ENCODE data around the gene MXRA7. TPM values are rescaled to one million over a fixed set of nuclear protein-coding genes. Genes with fewer than 3 reads are reported as not detected.
"Not testable (repeated sequence)": the region's sequence is repeated elsewhere in the genome, so short reads cannot be mapped to it uniquely, and the experiment has no call there.

The MXRA7 gene
- total RNA-seq, 4 donors from 2014 or later = 44.5 to 67.8 (median 56.9) TPM

DNA sequence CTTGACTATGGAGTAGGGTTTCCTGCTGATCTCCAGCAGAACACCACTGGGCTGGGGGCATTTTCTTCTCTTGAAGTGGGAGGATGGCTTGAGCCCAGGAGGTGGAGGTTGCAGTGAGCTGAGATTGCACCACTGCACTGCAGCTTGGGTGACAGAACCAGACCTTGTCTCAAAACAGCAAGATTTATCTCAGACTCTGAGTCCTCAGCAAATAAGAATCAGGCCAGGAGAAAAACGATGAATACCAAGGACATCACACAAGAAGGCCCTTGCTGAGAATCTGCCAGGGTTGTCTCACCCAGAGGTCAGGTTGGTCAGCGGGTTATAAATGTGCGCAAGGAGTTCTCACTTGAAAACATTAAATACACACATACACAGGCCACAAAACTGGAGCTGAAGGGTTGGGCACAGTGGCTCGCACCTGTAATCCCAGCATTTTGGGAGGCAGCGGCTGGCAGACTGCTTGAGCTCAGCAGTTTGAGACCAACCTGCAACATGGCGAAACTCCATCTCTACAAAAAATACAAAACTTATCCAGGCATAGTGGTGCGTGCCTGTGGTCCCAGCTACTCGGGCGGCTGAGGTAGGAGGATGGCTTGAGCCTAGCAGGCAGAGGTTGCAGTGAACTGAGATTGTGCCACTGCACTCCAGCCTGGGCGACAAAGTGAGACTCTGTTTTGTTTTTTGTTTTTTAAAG is 7.7 kb downstream of the MXRA7 start:
- DNase-seq (ENCODE audit: low spot score in 2 of 2) = no peak
- 89% methylated on average over 10 of the region's 10 CpGs for WGBS
- TF ChIP-seq POLR2AphosphoS5 (IDR thresholded peaks at IDR 0.05) (no peak), EP300 (IDR thresholded peaks at IDR 0.05) (no peak)
- TF ChIP-seq, protein P1, sequence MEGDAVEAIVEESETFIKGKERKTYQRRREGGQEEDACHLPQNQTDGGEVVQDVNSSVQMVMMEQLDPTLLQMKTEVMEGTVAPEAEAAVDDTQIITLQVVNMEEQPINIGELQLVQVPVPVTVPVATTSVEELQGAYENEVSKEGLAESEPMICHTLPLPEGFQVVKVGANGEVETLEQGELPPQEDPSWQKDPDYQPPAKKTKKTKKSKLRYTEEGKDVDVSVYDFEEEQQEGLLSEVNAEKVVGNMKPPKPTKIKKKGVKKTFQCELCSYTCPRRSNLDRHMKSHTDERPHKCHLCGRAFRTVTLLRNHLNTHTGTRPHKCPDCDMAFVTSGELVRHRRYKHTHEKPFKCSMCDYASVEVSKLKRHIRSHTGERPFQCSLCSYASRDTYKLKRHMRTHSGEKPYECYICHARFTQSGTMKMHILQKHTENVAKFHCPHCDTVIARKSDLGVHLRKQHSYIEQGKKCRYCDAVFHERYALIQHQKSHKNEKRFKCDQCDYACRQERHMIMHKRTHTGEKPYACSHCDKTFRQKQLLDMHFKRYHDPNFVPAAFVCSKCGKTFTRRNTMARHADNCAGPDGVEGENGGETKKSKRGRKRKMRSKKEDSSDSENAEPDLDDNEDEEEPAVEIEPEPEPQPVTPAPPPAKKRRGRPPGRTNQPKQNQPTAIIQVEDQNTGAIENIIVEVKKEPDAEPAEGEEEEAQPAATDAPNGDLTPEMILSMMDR (IDR thresholded peaks at IDR 0.05) = no peak
- Histone ChIP-seq H3K36me3 (no peaks in the 10 kb centered on the region), H3K27ac (no peak overlapping the region), H3K4me1 (peaks cover 42% of the 10 kb centered on the region), H3K4me3 (no peak overlapping the region), H3K9me3 (no peaks in the 10 kb centered on the region), H3K27me3 (no peaks in the 10 kb centered on the region)

DNA sequence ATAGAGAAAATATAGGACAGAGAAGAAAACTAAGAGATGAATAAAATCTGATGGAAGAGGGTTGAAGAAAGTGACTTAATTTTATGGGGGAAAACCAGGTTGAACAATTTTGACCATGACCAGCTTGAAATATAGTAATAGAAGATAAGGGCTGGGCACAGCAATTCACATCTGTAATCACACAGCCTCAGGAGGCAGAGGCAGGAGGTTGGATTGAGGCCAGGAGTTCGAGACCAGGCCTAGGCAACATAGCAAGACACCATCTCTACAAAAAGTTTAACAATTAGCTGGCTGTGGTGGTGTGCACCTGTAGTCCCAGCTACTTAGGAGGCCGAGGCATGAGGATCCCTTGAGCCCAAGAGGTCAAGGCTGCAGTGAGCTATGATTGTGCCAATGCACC is 8.7 kb downstream of the MXRA7 start:
- Histone ChIP-seq H3K9me3 (no peaks in the 10 kb centered on the region), H3K27ac (no peak overlapping the region), H3K4me3 (no peak overlapping the region), H3K36me3 (no peaks in the 10 kb centered on the region), H3K27me3 (no peaks in the 10 kb centered on the region), H3K4me1 (peaks cover 45% of the 10 kb centered on the region)
- DNase-seq (ENCODE audit: low spot score in 2 of 2) = no peak
- 49% methylated on average over 2 of the region's 2 CpGs for WGBS
- TF ChIP-seq, protein P1 (IDR thresholded peaks at IDR 0.05) = no peak
- no peak for TF ChIP-seq POLR2A (IDR thresholded peaks at IDR 0.05)

DNA sequence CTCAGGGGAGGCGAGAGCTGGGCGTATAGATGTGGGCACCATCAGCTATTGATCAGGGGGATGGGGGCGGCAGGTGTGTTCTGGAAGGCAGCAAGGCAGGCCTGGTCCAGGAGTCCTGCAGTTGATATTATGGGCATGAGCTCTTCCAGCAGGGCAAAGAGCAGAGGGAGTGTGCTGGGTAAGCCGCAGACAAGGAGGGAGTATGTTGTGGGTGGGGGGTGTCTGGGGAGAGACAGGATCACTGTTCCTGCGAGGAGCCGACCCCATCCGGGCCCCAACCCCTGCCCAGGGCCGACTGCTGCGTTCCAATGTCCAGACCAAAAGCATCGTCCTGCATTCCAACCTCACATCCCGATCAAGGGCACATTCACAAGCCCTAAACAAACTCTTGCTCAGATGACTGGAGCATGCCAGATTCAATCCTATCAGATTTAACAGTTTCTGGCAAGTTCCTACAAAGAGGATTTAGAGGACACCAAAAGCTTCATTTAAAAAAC is 9.2 kb downstream of the MXRA7 start:
- Histone ChIP-seq H3K27ac (peak overlapping the region; percentile 75), H3K9me3 (no peaks in the 10 kb centered on the region), H3K4me1 (peaks cover 50% of the 10 kb centered on the region), H3K4me3 (no peak overlapping the region), H3K27me3 (no peaks in the 10 kb centered on the region), H3K36me3 (no peaks in the 10 kb centered on the region)
- 64% methylated on average over 11 of the region's 11 CpGs for WGBS
- TF ChIP-seq POLR2A (IDR thresholded peaks at IDR 0.05) (no peak), POLR2AphosphoS5 (IDR thresholded peaks at IDR 0.05) (no peak), EP300 (IDR thresholded peaks at IDR 0.05) (no peak)
- TF ChIP-seq, protein P1 (IDR thresholded peaks at IDR 0.05) = no peak
- no peak for DNase-seq (ENCODE audit: low spot score in 2 of 2)

DNA sequence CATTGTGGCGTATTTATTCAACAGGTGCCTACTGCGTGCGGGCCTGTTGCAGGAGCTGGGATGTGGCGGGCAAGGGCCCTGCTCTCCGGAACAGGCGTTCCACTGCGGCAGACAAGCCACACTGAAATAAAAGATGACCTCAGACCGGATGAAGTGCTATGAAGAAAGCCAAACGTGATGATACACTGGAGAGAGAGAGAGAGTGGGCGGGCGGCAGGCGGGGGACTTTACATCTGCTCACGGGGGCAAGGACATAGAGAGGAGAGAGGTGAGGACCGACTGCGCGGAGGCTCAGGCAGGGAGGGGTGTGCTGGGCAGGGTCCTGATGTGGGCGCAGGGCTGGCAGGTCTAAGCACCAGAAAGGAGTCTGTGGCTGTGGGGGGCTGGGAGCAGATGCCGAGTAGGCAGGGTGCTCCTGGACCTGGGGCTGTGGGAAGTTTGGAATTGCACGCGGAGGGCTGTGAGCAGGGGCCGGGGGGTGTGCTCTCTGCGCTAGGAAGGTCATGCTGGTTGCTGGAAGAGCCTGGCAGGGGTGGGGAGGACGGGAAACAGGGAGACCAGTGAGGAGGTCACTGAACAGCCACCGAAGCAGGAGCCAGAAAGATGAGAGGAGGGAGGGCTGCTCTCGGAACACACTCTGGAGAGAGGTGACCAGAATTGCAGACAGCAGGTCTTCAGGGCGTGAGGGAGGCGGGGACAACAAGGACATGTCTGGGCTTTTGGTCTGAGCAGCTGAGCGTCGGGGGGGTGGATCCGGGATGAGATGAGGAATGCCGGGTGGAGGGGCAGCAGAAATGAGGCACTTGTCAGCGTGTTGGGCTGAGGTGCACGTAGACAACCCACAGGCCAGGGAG is 9.9 kb downstream of the MXRA7 start:
- Histone ChIP-seq H3K27ac (peak overlapping the region; percentile 75), H3K4me3 (peak overlapping the region; percentile 31), H3K36me3 (no peaks in the 10 kb centered on the region), H3K27me3 (no peaks in the 10 kb centered on the region), H3K9me3 (no peaks in the 10 kb centered on the region), H3K4me1 (peaks cover 54% of the 10 kb centered on the region)
- 15% methylated on average over 33 of the region's 33 CpGs for WGBS
- TF ChIP-seq EP300 (IDR thresholded peaks at IDR 0.05) (no peak), POLR2AphosphoS5 (IDR thresholded peaks at IDR 0.05) (no peak), POLR2A (IDR thresholded peaks at IDR 0.05) (peak in 1 of 2 donors; percentile 8)
- TF ChIP-seq, protein P1 (IDR thresholded peaks at IDR 0.05) = no peak
- DNase-seq (ENCODE audit: low spot score in 2 of 2) = peak; percentile 87 to 90

DNA sequence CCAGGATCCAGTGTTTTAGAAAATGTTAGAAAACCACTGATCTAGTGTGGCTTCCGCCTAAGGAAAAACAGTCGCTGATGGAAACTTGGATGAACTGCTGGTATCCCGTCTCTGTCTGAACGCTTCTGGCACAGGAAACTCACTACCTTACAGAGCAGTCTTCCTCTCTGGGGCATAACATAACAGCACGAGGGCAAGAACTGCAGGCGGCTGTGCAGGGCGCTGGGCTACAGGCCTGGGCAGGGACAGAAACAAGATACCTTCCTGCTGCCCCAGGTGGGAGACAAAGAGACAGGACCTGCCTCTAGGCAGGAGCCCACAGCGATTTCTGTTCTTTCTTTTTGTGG is 10.5 kb downstream of the MXRA7 start:
- H3K27me3 ChIP-seq = no peaks in the 10 kb centered on the region
- peaks cover 60% of the 10 kb centered on the region for H3K4me1 ChIP-seq
- peak overlapping the region; percentile 31 for H3K4me3 ChIP-seq
- H3K27ac ChIP-seq = peak overlapping the region; percentile 75
- no peaks in the 10 kb centered on the region for H3K9me3 ChIP-seq
- H3K36me3 ChIP-seq = no peaks in the 10 kb centered on the region
- TF ChIP-seq POLR2A (IDR thresholded peaks at IDR 0.05) (no peak), EP300 (IDR thresholded peaks at IDR 0.05) (no peak), POLR2AphosphoS5 (IDR thresholded peaks at IDR 0.05) (no peak)
- TF ChIP-seq, protein P1 (IDR thresholded peaks at IDR 0.05) = no peak
- no peak for DNase-seq (ENCODE audit: low spot score in 2 of 2)
- 29% methylated on average over 8 of the region's 8 CpGs for WGBS

DNA sequence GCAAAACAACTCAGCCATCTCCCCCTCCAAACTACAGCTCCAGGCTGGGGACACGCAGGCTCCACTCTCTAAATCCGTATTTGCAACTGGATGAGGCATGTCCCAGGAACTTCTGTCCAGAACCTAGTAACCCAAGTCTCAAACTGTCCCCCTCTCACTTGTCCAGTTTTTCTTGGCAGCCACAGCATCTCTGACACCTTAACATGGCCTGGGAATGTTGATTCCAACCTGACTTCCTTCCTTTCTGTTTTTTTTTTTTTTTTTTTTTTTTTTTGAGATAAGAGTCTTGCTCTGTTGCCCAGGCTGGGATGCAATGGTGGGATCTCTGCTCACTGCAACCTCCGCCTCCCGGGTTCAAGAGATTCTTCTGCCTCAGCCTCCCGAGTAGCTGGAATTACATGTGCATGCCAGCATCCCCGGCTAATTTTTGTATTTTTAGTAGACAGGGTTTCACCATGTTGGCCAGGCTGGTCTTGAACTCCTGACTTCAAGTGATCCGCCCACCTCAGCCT is 12.2 kb downstream of the MXRA7 start:
- not testable (repeated sequence) for H3K4me3 ChIP-seq; H3K9me3 ChIP-seq; H3K27me3 ChIP-seq; DNase-seq (ENCODE audit: low spot score in 2 of 2); H3K27ac ChIP-seq; H3K36me3 ChIP-seq
- peaks cover 70% of the 10 kb centered on the region for H3K4me1 ChIP-seq
- WGBS = 92% methylated on average over 7 of the region's 7 CpGs
